Inflammatory macrophage treated with lipopolysaccharide for 1 hour (primary cell): ENCODE data around the gene TOB2.
"Not testable (repeated sequence)": the region's sequence is repeated elsewhere in the genome, so short reads cannot be mapped to it uniquely, and the experiment has no call there.

Experiments
- DNase-seq, 2 donors: peaks; one replicate each; pipeline ENCODE4 v3.0.0-alpha.2; 2020 to 2022

TOB2 gene

GRCh38 chr22:41461901-41462300 is 15.3 kb upstream of the TOB2 start:
- no peak for DNase-seq

- DNase-seq, result not testable (repeated sequence)
Measured at GRCh38 chr22:41460071-41460470, 13.5 kb upstream of the TOB2 start.

GRCh38 chr22:41459431-41459830 is 12.8 kb upstream of the TOB2 start:
- DNase-seq, result no peak

- no peak for DNase-seq
Measured at GRCh38 chr22:41458161-41458728, 11.6 kb upstream of the TOB2 start.

GRCh38 chr22:41448189-41448808 is 1.7 kb upstream of the TOB2 start:
- DNase-seq, result peak; percentile 97 to 99

GRCh38 chr22:41447435-41448188 is 1.0 kb upstream of the TOB2 start:
- DNase-seq, result peak; percentile 44 to 49

GRCh38 chr22:41446057-41446501 is 522 bp downstream of the TOB2 start:
- DNase-seq, result peak; percentile 2 to 5

GRCh38 chr22:41445129-41446056 is 1.2 kb downstream of the TOB2 start:
- peak; percentile 6 to 14 for DNase-seq

GRCh38 chr22:41444360-41445128 is 2.1 kb downstream of the TOB2 start:
- DNase-seq, result peak; percentile 91 to 92

GRCh38 chr22:41442240-41442792 is 4.3 kb downstream of the TOB2 start:
- DNase-seq, result no peak

- DNase-seq, result not testable (repeated sequence)
Measured at GRCh38 chr22:41440511-41440910, 6.1 kb downstream of the TOB2 start.

GRCh38 chr22:41437198-41437597 is 9.4 kb downstream of the TOB2 start:
- DNase-seq, result no peak

- DNase-seq, result no peak
Measured at GRCh38 chr22:41436322-41437113, 10.1 kb downstream of the TOB2 start.

- DNase-seq, result no peak
Measured at GRCh38 chr22:41435560-41435959, 11.0 kb downstream of the TOB2 start.

- DNase-seq, result not testable (repeated sequence)
Measured at GRCh38 chr22:41434361-41435003, 12.1 kb downstream of the TOB2 start.

- not testable (repeated sequence) for DNase-seq
Measured at GRCh38 chr22:41433480-41433879, 13.1 kb downstream of the TOB2 start.

GRCh38 chr22:41431656-41432055 is 14.9 kb downstream of the TOB2 start:
- DNase-seq, result no peak

- DNase-seq, result no peak
Measured at GRCh38 chr22:41429951-41430332, 16.7 kb downstream of the TOB2 start.

- DNase-seq, result no peak
Measured at GRCh38 chr22:41429232-41429950, 17.2 kb downstream of the TOB2 start.
